Measurements from ENCODE around the gene SARDH.
A peak's percentile ranks its signal among the peaks of the same experiment; 100 is the strongest.
"Not testable (repeated sequence)": the region's sequence is repeated elsewhere in the genome, so short reads cannot be mapped to it uniquely, and the experiment has no call there.

Gene SARDH

DNA sequence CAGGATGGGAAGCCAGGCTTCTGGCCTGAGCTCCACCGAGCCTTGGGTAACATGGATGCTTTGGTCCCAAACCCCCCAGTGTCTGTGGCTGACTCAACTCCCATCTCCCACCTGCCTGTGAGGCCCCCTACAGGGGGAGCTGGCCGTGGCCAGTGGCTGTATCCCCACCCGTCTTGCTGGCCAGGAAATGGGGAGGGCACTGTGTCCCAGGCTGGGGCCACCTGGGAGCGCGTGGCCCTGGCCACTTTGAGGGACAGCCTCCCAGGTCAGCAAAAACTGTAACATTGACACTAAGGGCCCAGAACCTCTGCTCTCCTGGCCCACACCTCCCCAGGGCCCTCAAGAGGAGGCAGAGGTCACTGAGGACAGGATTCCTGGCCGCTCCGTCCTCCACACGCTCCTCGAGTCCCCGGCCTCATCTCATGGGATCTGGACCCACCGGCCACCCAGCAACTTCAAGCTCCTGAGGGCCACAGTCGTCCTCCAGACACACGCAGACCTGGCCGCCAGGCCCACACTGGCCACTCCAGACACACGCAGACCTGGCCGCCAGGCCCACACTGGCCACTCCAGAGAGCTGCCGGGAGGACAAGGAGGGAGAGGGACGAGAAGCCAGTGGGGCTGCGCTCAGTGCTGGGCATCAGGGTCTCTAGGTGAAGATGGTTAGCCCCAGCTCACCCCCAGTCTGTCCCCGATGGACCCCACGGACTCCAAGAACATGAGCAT is 57.7 kb downstream of the SARDH start:
- no peak overlapping the region for H3K4me3 ChIP-seq (ENCODE audit: low read length)
- DNase-seq (ENCODE audit: low read depth, low spot score): no peak

DNA sequence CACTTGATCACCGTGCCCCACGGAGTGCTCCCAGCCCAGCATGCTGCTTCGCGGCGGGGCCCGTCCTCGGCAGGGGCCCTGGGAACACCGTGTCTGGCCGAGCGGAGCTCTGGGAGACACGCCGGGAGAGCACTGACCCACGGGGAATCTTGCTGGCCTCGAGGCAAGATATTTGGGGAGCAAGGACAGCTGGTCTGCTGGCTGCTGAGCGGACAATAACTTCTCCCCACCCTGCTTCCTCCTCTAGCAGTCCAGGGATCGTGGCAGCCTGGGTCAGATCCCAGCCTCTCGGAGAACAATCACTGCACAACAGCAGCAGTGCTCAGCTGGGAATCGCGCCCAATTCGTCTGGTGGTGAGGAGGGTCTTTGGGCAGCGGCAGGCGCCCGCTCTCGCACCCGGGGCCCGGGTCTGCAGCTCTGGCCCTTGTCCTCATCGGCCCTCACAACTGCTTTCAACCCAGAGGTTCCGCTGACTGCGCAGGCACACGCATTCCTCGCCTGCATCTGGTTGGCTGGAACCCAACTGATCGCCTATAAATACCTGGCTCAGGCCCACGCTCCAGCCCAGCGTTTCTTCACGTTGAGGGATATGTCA is 58.6 kb downstream of the SARDH start:
- no peak for DNase-seq (ENCODE audit: low read depth, low spot score)

DNA sequence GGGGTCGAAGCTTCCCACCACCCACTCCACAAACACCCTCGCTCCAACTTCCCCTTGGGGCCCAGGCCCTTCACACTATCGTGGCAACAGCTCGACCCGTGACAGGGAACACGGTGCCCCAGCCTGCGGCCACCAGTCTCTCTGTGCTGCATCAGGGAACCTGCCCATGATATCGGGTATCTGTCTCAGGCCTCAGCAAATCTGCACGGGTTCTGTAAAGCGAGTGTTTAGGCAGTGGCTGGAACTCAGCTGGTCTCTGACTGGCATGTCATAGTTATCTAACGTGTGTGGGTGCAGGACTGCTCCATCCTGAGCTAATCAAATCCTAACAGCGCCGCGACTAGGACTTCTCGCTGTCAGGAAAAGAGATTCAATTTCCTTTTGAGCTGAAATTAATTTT is 59.1 kb downstream of the SARDH start:
- H3K4me3 ChIP-seq (ENCODE audit: low read length): no peak overlapping the region
- no peak for DNase-seq (ENCODE audit: low read depth, low spot score)

More for the DNA sequence above, 58.6 kb downstream of the SARDH start:
- no peak overlapping the region for H3K4me3 ChIP-seq (ENCODE audit: low read length)

DNA sequence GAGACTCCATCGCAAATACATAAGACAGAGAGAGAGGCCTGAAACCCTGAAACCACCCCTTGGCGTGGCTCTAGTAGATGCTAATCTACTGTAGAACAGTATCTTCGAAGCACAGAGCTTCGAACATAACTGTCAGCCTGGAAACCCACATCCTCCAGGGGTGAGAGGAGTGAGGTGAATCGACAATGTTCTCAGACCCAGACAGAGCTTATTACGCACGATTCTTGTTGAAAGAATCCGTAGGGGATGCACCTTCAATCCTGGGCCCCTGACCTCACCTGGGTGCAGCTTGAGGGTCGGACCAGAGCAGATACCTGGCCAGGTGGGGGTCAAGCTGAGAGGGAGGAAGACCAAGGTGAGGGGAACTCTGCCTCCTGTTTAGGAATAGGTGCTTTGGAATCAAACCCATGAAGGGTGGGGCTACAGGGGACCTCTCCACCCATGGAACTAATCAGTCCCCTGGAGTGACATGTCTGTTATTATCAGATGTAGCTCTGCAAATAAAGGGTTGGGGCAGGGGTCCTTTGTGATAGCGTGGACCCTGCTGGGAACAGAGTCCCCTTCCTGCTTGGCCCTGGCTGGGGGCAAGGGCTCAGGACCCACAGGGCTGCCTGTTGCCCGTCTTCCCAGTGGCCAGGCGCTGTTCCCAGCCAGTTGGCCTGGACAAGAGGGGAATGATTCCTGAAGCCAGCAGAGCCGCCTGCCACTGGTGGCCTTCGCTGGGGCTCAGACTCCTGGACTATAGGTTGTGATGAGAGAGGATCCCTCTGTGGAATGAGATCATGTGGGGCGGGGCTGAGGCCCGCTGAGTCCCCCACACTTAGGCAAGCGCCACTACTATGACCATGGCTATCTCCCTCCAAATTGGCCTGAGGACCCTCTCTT is 60.8 kb downstream of the SARDH start:
- DNase-seq (ENCODE audit: low read depth, low spot score): peak; percentile 97
- H3K4me3 ChIP-seq (ENCODE audit: low read length): peak overlapping the region; percentile 33

DNA sequence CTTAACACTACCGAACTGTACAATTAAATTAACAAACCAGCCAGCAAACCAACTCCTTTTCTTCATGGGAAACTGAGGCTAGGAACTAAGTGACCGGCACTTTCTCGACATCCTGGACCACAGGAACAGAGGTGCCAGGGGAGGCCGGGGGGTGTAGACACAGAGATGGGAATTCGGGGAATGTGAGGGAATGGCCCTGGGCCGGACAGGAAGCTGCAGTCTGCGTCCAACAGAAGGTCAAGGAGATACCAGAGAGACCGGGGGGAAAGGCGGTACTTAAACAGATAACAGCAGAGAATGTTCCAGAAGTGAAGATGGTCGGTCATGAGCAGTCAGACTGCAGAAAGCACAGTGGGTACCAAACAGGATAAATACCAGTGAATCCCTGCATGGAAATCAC is 61.7 kb downstream of the SARDH start:
- H3K4me3 ChIP-seq (ENCODE audit: low read length): no peak overlapping the region
- no peak for DNase-seq (ENCODE audit: low read depth, low spot score)

DNA sequence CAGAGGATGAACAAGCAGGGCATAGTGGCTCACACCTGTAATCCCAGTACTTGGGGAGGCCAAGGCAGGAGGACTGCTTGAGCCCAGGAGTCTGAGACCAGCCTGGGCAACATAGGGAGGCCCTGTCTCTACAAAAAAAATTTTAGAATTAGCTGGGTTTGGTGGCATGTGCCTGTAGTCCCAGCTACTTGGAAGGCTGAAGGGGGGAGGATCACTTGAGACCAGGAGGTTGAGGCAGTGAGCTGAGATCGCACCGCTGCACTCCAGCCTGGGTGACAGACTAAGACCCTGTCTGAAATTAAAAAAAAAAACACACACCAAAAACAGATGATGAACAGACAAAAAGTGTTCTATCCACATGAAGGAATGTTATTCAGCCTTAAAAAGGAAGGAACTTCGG is 62.4 kb downstream of the SARDH start:
- DNase-seq (ENCODE audit: low read depth, low spot score); H3K4me3 ChIP-seq (ENCODE audit: low read length): not testable (repeated sequence)

DNA sequence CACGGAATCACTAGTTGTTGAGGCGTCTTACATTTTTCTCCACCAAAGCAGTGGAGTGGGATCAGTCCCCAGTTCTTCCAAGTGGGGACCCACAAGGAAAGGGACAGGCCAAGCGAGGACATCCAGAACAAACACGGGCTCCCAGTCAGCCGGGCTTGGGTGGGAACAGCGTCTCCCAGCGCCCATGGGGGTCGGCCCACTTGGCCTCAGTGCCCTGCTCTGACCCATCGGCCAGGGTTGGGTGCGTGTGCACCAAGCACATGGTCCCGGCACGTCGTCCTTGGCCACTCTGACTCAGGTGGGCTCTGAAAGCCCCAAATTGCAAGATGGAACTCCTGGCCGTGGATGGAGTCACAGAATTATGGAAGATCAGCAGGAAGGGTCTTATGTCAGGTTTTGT is 64.1 kb downstream of the SARDH start:
- no peak overlapping the region for H3K4me3 ChIP-seq (ENCODE audit: low read length)
- no peak for DNase-seq (ENCODE audit: low read depth, low spot score)

DNA sequence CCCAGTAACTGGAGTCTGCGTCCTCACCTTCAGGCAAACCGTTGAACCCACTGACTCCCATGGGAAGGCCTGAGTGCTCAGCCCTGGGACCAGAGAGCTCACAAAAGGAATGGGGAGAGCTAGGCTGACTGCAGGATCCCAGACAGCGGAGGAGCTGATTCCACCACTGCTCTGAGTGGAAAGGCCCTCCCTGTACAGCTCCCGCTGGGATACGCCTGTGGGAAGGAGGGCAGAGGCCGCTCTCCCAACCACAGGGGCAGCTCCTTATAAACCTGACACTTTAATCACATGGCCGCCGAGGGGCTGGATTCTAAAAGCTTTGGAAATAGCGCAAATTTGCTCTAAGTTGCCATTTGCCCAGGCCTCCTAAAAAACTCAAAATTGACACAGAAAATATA is 64.9 kb downstream of the SARDH start:
- H3K4me3 ChIP-seq (ENCODE audit: low read length): no peak overlapping the region
- no peak for DNase-seq (ENCODE audit: low read depth, low spot score)

DNA sequence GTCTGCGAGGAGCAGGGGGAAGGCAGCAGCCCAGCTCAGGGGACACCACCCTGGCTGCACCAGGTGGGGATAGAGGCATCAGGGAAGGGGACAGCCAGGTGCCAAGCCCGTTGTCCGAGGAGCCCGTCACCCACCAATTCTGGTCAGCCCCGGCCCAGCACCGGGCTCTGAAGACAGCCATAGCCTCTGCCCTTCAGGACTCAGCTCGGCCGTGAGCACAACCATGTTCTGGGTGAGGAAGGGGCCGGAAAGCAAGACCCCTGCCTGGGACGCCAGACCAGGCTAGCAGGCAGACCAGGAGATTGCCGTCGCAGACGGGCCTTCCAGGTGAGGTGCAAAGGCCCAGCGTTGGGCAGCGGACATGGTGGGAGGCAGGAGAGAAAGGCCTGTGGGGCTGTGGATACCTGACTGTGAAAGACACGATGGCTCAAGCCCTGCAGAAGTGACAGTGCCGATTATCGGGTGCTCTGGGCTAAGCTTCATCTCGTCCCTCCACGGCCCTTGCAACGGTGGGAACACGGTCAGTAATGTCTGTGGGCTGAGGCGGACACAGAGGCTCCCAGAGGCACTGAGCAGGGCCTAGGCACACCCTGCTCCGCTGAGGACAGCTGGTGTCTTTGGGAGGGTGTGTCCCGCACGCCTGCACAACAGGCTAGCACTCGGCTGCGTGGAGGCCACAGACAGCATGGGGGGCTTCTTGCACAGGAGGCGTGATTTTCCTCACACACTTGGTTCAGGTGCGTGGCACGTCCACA is 65.5 kb downstream of the SARDH start:
- no peak for DNase-seq (ENCODE audit: low read depth, low spot score)
- no peak overlapping the region for H3K4me3 ChIP-seq (ENCODE audit: low read length)

DNA sequence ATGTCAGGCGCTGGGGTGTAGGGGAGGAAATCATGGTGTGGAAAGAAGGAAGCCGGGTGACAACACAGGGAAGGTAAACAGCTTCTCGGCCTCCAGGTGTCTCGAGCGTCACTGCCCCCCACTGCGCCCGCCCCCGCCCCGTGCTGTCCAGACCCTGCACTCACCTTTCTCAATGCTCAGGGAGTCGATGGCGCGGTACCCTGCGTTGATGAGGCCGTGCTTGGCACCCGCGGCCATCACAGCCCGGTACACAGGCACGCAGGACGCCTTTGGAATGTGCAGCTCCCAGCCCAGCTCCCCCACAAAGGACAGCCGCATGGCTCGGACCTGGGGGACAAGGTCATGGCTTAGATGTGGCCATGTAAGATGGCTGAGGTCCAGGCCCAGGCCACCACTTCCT is 66.8 kb downstream of the SARDH start:
- H3K4me3 ChIP-seq (ENCODE audit: low read length): no peak overlapping the region

DNA sequence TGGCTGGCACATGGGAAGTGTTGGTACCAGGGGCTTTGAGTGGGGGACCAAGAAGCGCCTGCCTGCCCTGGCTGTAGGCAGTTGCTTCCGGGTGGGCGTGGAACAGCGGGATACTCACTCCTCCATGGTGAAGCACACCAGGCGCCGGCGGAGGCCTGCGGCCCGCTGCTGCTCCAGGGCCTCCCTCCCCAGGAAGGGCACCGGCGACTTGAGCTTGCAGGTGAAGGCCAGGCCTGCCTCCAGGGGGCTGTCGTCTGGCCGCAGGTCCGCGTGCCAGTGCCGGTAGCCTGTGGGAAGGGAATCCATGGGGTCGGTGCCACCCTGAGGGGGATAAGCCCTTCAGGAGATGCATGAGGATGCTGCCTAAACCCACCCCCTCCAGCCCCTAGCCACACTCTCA is 67.7 kb downstream of the SARDH start:
- H3K4me3 ChIP-seq (ENCODE audit: low read length): no peak overlapping the region
- DNase-seq (ENCODE audit: low read depth, low spot score): no peak

More for the DNA sequence above, 66.8 kb downstream of the SARDH start:
- no peak for DNase-seq (ENCODE audit: low read depth, low spot score)

DNA sequence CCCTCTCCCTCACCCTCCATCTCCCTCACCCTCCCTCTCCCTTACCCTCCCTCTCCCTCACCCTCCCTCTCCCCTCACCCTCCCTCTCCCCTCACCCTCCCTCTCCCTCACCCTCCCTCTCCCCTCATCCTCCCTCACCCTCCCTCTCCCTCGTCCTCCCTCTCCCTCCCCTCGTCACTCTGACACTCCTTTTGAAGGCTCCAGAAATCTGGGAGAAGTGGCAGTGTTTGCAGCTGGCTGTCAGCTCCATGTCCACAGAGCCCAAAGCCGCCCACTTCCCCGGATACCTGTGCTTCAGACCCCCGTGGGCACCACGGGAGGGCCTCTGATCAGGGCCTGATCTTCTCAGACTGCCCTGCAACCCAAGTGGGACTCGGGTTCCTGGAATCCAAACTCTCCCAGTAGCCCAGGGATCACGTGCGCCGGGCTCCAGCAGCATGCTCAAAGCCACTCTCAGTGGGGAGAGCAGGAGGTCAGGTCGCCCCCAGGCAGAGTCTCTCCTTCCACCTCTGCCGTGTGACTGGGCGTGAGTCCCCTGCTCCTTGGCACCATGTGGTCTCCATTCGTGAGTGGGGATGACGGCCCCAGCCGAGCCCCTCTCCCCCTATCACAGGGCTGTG is 68.9 kb downstream of the SARDH start:
- no peak for DNase-seq (ENCODE audit: low read depth, low spot score)

DNA sequence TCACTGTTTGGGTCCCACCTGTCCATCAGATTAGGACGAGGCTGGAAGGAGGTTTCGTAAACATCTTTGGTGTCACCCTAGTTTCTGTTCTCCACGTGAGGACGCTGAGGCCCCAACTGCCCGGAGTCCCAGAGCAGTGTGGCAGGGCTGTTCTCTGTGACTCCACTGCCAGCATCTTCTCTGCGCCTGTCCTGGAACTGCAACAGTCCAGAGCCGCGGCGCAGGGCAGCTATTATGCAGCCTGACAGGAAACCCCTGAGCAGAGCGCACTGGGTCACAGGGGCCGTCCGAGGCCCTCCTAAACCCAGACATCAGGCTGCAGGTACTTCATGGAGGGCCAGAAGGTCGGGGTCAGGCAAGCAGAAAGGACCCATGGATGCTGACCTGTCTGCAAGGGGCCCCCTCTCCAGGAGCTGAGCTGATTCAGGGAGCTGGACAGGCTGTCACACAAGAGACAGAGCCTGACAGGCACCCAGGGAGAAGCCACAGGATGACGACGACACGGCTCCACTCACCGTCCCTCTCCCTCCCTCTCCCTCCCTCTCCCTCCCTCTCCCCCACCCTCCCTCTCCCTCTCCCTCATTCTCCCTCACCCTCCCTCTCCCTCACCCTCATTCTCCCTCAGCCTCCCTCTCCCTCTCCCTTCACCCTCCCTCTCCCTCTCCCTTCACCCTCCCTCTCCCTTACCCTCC is 70.2 kb downstream of the SARDH start:
- no peak overlapping the region for H3K4me3 ChIP-seq (ENCODE audit: low read length)
- no peak for DNase-seq (ENCODE audit: low read depth, low spot score)

More for the DNA sequence above, 68.9 kb downstream of the SARDH start:
- no peak overlapping the region for H3K4me3 ChIP-seq (ENCODE audit: low read length)

DNA sequence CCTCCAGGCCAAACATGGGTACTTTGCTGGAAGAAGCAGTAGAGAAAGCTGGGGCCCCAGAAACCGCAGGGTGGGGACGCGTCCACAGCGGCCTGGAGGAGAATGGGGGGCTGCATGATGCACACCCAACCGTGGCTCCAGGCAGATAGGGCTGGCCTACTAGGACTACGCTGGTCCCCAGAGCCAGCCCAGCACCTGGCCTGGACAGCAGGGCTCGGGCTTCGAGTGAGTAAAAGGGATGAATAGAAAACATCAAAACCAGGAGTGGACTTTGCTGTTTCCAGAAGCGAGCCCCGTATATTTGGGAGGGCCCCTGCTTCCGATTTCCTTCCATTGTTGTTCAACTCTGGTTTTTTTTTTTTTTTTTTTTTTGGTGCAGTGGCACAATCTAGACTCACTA is 71.3 kb downstream of the SARDH start:
- no peak for DNase-seq (ENCODE audit: low read depth, low spot score)
- H3K4me3 ChIP-seq (ENCODE audit: low read length): no peak overlapping the region

DNA sequence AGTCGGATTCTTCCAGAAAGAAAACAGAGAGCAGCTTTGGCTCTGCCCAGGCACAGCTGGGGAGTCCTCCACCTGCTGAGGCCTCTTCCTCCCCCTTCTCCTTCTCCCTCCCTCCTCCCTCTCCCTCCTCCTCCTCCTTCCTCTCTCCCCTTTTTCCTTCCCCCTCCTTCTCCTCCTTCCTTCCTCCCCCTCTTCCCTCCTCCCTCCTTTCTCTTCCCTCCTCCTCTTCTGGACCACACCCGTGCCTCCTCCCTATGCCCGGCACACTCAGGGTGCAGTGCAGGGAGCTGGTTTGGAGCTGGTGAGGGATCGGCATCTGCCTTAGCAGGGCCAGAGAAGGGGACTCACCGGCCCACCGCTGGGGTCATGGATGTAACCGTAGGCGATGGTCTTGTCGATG is 71.8 kb downstream of the SARDH start:
- DNase-seq (ENCODE audit: low read depth, low spot score): no peak
- no peak overlapping the region for H3K4me3 ChIP-seq (ENCODE audit: low read length)

DNA sequence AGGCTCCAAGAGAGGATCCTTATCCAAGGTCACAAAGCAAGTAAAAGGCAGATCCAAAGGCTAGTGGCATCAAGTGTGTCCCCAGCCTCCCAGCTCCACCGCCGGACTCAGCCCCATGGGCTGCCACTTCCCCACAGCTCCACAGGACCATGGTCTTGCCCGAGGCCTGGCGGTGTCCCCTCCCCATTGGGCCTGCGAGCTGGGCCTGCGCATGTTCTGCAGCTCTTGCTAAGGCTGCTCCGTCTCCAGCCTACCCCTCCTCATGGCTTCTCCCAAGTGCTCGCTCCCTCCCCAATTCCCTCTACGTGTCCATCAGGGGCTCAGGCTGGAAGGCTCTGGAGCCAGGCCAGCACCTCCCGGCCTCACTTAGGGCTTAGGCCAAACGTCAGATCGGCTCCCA is 72.6 kb downstream of the SARDH start:
- H3K4me3 ChIP-seq (ENCODE audit: low read length): no peak overlapping the region
- no peak for DNase-seq (ENCODE audit: low read depth, low spot score)

DNA sequence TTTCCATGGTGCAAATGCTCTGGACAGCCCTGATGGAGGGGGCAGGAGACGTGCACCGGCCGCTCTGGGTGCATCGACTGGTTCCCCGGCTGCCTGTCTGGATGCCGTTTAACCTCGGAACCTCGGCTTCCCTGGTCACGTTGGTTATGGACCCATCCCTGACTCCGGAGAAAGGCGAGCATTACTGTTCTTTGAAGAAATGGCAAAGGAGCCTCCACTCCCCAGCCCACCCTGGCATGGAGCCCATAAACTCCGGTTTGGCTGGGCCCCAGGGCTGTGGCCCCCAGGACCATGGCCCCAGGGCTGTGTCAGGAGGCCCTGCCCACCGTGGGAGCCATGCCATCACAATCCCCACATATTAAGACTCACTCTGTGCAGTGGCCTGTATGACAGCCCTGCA is 73.1 kb downstream of the SARDH start:
- no peak overlapping the region for H3K4me3 ChIP-seq (ENCODE audit: low read length)
- DNase-seq (ENCODE audit: low read depth, low spot score): no peak

DNA sequence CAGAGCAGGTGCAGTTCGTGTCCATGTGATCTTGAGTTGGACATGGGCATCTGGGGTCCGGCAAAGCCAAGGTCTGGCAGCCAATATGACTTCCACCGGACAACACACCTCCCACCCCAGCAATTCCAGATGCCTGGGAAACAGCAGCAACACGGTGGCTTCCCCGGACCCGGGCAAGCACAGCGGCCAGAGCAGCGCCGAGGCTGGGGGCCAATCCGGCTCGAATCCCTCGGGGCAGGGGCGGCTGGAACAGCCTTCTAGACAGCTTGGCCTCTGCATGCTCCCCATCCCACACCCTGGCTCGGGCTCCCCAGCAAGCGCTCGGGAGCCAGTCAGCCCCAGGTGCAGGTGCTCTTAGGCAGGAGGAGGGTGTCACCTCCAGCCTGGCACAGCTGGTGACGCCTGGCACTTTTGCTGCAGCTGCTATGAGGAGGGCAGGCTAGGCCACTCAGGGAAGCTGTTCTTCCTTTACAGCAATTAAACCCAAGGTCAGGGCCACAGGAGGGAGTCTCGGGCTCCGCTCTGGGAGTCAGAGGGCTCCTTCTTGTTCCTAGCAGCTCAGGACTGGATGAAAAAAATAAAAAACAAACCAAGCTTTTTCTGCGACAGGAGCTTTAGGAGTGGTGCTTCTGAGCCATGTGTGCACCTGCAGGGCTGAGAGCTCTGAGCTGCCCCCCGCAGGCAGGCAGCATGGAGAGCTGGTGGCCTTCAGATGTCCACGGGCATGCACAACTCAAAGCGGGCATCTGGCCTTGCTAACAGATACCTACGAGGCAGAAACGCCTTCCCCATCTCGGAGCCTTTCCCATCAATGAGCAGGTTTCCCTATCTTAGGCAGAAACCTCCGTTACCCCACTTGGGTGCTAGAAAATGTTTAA is 73.7 kb downstream of the SARDH start:
- no peak for DNase-seq (ENCODE audit: low read depth, low spot score)
- no peak overlapping the region for H3K4me3 ChIP-seq (ENCODE audit: low read length)
